Islet of Langerhans (tissue), 1 donor: Measurements from ENCODE around the gene WDR7.

ENCODE experiments used
- FAIRE-seq: peaks from one replicate; lab custom pipeline; 2011; peaks lifted over from hg19 to GRCh38; lab: Jason Lieb, UNC

WDR7 gene

DNA sequence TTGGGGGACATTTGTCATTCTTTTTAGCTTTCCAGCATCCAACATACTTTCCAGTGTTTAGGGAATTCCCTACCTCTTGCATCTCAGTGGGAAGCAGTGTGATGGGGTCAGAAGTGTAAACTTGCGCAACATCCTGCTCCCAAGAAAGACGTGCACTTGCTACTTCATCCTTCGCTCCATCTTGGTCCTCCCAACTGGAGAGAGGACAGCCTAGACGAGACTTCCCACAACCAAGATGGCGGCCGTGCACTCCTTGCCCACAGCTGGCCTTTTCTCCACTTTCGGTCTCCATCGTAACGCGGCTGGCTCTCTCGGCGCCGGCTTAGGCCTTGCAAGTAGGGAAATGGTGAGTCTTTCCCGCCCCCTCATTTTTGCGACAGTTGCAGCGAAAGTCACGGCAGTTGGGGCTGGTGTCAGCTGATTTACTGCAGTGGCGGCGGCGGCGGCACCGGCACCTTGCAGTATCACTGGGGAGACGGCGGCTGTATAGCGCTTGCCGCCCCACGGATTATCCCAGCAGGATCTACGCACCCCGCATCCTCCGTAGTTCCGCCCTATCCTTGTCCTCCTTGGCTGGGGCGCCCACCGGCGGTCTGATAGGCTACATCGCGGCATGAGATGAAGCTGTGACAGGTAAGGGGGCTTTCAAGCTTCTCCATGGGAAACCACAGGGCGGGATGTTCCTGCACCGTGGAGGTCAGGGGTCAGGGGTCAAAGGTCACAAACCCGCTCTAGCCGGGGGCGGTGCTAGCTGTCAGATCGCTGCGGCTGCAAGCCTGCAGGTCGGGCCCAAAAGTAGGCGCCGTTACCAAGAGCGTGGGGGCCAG is at the start of gene WDR7:
Gene WDR7, plus strand, starts transcription at position 416 of the 827 bp plus-strand sequence. CDS start 21,157 bp downstream, outside the sequence.
- peak; percentile 71 for FAIRE-seq

DNA sequence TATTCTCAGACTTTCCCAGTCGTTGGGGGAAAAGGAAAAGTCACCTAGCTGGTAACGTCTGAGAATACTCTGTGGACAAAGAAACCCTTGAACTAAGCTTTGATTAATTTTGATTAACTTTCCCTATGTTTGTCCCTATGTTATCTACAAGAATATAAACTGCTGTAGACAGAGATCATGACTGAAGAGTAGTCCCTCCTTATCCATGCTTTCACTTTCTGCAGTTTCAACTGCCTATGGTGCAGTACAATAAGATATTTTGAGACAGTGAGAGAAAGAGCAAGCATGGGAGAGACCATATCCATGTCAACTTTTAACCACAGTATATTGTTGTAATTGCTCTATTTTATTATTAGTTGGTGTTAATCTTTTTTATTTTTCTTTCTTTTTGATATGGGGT is 44.5 kb upstream of the WDR7 start:
- FAIRE-seq, result no peak

DNA sequence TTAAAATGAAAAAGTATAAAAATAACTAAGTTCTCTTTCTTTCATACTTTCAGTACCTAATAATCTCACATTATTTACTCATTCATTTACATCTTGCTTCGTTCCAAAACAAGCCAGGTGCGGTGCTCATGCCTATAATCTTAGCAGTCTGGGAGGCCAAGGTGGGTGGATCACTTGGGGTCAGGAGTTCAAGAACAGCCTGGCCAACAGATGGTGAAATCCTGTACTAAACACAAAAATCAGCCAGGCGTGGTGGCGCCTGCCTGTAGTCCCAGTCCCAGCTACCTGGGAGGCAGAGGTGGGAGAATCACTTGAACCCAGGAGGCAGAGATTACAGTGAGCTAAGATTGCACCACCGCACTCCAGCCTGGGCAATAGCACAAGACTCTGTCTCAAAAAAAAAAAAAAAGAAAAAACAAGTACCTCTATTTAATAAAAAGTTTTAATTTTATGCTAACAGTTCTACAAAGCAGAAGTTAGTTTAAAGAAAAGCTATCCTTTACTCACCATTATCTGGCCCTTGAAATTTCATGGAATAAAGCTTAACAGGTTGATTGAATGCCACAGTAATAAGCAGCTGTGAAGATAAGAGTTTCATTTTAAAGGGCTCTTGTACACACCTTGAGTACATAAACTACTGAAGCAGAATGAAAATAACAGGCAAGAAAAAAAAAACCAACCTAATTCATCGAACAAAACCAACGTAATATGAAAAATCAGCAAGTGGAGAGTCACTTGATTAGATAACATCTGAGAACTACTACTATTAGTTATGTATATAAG is 35.2 kb upstream of the WDR7 start:
- FAIRE-seq, result peak; percentile 84

DNA sequence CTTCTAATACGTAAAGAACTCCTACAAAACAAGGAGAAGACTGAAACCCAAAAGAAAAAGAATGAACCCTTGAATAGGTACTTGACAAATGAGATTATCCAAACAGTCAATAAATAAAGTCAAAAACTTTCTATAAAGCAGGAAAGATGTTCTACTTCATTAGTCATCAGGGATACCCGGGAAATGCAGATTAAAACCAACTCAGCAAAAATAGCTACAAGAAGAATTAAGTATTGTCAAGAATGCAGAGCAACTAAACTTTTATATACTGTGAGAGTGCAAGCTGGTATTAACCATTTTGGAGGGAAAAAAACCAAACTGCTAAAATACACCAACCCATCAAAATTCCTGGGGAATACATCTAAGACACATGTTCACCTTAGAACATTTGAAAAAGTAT is 23.2 kb upstream of the WDR7 start:
- FAIRE-seq, result no peak

DNA sequence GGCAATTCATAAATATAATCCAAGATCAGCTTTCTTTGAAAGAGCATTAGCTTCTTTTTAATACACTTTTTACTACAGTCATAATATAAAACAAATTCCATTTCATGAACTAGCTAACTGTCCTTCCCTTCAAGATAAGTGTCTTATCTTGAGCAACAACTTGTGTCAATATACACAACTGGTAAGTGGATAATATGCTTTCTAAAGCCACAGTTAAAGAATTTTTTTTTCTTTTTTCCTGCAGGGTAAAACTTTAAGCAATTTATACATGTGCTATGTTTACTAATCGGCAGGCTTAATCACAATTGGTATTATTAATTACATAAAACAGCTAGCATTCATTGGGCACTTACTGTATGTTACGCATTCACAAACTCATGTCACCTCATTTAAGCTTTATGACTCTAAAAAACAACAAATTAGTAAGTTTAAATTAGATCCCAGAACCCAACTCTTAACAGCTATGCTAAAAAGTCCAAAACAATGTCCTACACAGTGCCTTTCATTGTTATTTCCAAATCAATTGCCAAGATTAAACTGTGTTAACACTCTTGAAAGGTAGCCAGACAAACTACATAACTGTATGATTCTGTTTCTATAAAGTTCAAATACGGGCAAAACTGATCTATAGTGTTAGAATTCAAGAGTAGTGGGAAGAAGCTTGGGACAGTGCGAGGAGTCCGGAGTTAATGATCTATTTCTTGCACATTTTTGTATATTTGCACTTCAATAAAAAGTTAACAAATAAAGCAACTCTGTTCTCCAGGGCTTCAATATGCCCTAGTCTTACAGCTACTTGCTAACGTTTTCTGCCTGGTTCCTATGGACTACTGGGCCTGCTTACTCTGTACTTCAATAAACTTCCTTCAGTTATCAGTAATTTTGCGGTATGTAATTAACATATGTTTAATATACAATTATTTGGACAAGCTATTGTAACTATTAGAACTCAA is 18.8 kb upstream of the WDR7 start:
- FAIRE-seq, result peak; percentile 55

DNA sequence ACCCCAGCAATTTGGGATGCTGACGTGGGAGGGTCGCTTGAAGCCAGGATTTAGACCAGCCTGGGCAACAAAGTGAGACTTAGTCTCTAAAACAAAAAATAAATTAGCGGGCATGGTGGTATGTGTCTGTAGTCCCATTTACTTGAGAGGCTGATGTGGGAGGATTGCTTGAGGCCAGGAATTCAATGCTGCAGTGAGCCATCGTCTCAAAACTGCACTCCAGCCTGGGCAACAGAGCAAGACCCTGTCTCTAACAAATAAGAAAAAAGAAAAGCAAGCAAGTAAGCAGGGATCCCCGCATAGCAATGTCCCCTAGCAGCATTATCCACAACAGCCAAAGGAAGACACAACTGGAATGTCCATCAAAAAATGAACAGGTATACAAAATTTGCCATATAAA is 16.2 kb upstream of the WDR7 start:
- FAIRE-seq, result no peak

DNA sequence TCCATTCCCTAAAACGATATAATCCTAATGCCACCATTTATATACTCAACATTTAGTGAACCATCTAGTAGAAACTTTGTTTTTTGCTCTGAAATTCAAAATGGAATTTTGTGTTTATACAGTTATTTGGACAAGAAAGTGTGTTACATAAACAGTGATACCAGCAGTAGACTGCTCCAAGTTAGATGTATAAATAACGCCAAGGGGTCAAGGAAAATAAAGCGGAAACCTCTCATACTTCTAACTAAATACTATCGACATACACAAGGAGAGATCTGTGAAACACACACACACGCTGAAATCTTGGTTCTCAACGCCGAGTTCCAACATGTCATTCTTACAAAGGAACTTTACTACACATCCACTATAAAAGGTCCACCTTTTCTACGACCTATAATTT is 14.0 kb upstream of the WDR7 start:
- no peak for FAIRE-seq

DNA sequence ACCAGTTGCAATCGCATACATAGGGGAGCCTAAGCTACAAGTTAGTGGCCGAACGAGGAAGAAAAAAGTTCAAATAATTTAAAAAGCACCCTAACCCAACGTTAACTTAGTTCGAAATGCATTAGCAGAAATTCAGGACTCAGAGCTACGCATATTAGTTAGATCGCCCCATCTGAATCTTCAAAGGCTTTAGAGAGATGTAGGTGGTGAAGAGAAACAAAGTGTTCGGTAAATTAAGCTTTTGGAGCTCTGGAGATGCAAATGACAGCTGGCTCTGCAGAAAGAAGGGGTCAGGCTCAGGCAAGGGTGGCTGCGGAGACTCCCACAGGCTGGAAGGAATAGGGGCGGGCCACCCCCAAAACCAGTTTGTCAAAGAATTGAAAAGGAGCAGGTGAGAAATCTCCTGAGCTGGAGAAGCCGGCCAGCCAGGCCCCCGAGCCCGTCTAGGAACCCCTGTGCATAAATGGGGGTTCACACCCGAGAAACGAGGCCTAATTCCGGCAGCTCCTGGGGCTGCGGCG is 13.4 kb upstream of the WDR7 start:
- no peak for FAIRE-seq

DNA sequence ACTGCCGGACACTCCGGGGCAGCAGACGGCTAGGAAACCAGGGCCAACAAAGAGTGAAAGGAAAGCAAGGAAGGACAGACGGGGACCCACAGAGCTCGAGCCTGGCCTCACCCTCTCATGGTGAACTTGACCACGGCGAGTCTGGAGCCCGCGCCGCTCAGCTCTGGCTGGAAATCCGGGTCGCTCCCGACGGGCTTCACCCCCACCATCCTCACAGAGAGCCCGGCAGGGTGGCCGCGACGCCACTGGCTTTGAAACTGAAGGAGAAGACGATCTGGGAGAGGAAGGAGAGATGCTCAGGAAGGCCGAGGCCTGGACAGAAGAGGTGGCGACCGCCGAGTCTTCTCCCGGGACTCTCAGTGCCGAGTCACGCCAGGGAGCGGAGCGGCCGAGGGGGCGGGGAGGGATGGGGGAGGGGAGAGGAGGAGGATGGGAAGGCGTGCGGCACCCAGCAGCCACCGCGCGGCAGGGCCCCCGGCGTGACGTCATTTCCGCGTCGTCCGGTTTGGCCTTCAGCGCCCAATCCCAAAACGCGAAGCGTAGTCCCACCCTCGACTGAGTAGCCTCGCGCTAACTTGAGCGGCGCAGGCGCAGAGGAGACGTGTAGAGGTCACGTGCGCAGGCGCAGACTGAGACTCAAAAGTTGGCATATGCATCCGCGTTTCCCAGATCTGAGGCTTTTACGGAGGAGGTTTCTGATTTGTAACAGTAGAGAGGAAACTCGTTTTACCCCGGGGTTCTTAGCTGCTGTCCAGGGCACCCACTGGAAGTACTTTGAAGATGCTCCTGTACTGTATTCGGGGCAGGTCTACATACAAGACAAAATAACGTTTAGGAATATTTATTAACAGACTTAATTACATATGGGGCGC is 12.7 kb upstream of the WDR7 start, which contains the start of gene TXNL1:
Gene TXNL1, minus strand, starts transcription at position 361 of the 872 bp plus-strand sequence. Its CDS starts 152 bp downstream, at position 209.
- peak; percentile 86 for FAIRE-seq

DNA sequence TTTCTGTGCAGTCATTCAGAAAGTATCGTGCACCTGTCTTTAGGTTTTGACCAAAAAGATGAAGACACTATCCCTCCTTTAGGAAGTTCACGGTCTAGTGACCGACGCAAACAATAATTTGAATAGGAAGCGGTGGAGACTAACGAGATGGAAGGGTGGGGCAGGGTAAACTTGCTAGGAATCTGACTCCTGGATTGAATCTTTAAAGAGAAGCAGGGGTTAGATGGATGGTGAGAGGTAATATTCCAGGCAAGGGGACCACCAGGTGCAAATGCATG is 12.1 kb upstream of the WDR7 start:
- FAIRE-seq, result no peak

DNA sequence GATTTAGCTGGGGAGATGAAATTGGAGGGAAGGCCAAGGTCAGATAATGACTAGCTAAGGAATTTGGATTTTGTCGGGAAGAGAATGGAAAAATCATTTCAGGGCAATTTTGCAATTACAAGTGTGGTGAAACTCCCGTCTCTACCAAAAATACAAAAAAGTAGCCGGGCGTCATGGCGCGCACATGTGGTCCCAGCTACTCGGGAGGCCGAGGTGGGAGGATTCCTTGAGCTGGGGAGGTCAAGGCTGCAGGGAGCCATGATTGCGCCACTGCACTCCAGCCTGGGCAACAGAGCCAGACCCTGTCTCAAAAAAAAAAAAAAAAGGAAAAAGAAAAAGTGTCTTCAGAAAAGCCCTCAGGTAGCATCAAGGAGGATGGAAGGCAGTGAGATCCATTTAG is 11.6 kb upstream of the WDR7 start:
- FAIRE-seq, result no peak

DNA sequence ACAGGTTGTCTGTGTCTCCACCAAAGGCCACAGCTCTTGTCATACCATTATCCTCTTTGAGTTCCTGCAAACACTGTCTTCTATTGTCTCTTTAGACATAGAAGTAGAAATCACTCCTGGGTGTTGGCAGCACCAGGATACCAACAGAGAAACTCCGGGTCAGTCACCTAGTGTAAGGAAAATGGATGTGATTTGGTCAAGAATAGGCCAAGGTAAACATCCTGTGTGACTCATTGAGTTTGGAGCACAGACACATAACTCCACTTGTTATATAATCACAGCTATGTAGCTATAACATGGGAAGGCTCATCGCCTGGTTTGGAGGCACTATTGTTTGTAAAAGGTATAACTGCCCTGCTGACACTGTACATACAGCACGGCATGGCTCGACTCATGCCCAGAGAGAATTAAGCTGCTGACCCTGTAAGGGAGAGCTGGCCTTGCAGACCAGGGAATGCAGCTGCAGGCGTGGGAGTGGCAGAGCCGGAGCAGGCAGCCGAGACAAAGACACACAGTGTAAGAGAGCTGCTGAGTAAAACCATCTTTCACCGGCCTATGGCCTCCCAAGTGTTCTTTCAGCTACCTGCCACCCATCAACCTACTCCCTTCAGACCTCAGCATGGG is 9.3 kb upstream of the WDR7 start:
- no peak for FAIRE-seq

DNA sequence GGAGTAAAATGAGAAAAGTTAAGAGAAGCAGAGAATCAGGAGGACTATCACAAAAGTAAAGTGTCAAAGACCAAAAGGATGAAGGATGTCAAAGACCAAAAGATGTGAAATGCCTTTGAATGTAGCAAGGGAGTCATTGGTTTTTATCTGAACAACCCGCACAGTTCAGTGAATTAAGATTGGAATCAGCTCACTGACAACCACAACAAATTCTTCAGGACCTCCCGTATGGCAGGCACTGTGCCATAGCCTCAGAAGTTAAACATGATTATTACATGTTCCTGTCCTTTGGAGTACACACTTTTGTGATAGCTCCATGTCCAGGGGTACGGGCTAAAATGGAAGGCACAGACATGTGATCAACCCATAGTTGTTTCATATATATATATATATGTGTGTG is 7.8 kb upstream of the WDR7 start:
- FAIRE-seq, result no peak

DNA sequence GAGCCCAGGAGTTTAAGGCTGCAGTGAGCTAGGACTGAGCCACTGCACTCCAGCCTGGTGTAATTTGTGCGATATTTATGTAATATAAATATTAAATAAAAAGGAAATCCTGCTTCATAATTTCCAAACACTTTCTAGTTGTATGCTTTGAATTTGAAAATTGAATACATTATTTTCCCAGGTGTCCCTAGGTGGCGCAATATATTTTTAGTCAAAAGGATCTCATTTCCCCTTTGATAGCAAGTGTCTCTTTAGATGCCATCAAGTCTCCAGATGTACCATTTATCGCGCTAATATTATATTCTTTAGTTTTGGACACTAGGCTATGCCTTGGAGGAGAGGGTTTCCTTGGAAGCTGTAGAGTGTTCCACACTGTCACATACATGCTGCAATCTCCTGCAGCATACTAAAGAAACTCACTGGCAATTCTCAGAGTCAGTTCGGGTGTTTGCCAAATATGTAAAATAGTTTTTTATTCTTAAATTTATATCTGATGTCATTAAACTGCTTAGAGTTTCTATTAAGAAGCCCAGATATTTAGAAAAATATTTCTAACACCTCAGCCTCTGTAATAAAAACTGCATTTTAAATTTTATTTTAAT is 5.6 kb upstream of the WDR7 start:
- FAIRE-seq, result peak; percentile 65

DNA sequence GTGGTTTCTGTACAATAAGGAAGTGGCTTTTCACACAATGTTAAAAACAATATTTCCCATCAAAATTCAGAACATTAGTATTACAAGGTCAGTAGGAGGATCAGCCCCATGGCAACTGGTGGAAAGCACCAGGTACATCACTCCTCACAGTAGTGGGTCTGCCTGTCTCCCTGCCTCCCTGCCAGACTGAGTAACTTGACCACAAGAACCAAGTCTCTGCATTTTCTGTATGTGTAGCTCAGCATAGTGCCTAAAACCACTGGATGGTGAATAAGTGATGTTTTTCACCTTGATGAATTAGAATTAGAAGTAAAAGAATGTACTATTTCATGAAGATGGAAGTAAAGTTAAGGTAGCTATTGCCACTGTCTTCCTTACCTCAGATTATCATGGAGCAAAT is 4.1 kb upstream of the WDR7 start:
- no peak for FAIRE-seq

DNA sequence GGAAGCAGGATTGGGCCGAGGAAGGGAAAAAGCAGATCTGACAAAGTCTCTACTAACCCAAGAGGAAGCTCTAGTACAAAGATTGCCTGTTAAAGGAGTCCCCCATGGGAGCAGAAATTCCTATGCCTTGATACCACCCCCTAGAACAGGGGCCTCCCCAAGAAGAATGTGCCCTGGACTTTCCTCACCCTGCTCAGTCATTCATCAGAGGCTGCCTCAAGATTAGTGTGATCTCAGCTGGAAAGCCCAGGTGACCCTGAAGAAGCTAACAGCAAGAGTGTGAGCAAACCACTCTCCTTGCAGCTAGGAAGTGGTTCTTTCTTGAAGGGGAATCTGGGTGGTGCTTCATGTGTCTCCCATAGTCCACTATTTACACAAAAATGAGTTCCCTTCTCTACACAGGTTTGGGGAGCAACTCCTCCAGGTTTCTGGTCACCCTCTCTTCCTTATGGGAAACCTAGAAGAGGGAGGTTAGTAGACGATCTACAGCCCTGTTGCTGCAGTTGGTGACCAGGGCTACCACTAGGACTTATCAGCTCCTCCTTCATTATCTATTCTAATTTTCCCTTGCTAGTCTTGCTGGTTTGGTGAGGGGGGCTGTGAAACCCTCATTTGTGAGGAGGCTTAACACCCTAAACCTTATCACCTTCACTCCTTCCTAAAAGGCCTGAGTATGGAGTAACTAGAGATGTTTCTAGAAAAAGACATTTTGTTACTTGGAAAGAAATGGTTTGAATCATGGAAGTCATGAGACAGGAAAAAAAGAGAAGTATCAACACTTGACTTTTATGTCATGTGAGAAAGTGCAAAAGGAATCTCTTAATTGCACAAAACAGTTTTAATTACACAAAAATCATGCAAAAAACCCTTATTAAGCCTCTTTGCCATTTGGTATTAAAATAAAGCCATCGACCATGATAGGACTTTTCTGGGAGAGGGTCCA is 2.9 kb upstream of the WDR7 start:
- no peak for FAIRE-seq

DNA sequence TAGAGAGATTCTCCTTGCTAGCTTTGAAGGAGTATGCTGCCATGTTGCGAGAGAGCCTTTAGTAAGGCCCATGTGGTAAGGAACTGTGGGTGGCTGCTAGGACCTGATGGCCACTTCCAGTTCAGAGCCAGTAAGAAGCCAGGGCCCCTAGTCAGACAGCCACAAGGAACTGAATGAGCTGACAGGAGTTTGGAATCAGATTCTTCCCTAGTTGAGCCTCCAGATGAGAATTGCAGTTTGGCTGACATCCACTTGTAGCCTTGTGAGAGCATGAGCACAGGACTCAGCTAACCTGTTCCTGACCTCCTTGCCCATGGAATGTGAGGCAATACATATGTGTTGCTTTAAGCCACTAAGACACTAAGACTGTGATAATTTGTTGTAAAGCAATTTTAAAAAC is 1.2 kb upstream of the WDR7 start:
- no peak for FAIRE-seq

DNA sequence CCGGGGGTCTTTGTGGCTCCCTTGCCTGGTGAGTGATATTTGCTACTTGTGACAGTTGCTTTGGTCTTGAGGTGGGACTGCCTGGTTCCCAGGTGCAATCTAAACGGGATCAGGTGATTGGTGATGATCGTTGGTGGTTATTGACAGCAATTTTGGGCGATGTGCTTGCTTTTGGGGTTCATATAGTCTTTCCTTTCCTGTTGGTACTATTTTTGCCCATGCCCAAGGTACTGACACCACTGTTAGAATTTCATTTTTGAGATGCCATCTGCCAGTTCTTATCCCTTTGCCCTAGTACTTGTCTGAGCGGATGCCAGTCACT is 573 bp downstream of the WDR7 start:
- no peak for FAIRE-seq

DNA sequence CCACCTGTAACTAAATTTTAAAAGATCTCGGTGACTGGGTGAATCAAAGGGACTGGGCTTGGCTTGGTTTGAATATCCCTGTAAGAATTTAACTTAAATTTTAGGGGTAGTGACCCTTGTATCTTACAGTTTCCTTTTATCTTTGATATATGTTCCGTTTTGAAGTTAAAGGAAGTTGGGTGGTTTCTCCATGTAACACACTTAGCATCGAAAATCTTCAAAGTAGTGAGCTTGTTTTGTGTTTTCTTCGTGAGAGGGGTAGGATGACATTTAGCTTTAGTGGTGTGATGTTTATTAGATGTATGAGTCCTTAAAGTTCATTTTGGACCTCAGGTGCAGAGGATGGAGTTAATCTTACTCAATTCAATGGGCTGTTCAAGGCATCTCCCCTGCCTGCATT is 1.6 kb downstream of the WDR7 start:
- no peak for FAIRE-seq
